ENCODE results near the gene CLEC11A. TPM values are rescaled to one million over a fixed set of nuclear protein-coding genes. Genes with fewer than 3 reads are reported as not detected.
A peak's percentile ranks its signal among the peaks of the same experiment; 100 is the strongest.

Gene CLEC11A
- total and polyA plus RNA-seq, 2 of the 8 experiments (the other 6 are each of a cell fraction or from before 2014, with no cell fraction given), result 4.3 to 17.4 TPM

- H3K4me3 ChIP-seq (ENCODE audit: extremely low read depth in 1 of 4, insufficient read depth in 2 of 4, low read depth in 3 of 4, low read length in 4 of 4), result peak overlapping the region; percentile 27 to 94 (median 52); a peak in 7 of 8 replicates
- POLR2A ChIA-PET (ENCODE audit: partially characterized antibody), result interaction anchor here (0.7 to 11.8 kb wide), 5 partner anchors 12 to 153 kb away, joined by 3 to 72 read pairs (median 4); no protein-coding TSS in a partner anchor
- peak in 1 of 2 experiments; percentile 69 for DNase-seq (ENCODE audit: low read depth in 1 of 2, low spot score in 2 of 2)
- TF ChIP-seq SAP30 (IDR thresholded peaks at IDR 0.05; ENCODE audit: insufficient read depth, insufficient replicate concordance, low read length) (no peak), ATF3 (IDR thresholded peaks at IDR 0.05; ENCODE audit: insufficient read depth, low read depth, low read length) (no peak), CBX8 (IDR thresholded peaks at IDR 0.05; ENCODE audit: borderline replicate concordance, low read depth, low read length) (no peak), RAD21 (IDR thresholded peaks at IDR 0.05 in 1 of 2, conservative IDR thresholded peaks at IDR 0.05 in 1 of 2; ENCODE audit: low read depth in 2 of 2, low read length in 2 of 2) (no peak), SIN3A (conservative IDR thresholded peaks at IDR 0.05 in 1 of 2, IDR thresholded peaks at IDR 0.05 in 1 of 2; ENCODE audit: low read depth in 1 of 2, low read length in 2 of 2) (0 out of 4 replicates have a peak, but pooled peaks of 1 of the 2 experiments have one; percentile 76), HDAC2 (IDR thresholded peaks at IDR 0.05; ENCODE audit: borderline replicate concordance in 1 of 2, low read depth in 2 of 2, low read length in 2 of 2) (0 out of 4 replicates have a peak, but pooled peaks of 1 of the 2 experiments have one; percentile 27), SRF (IDR thresholded peaks at IDR 0.05; ENCODE audit: low read depth, low read length) (no peak), GTF2F1 (IDR thresholded peaks at IDR 0.05; ENCODE audit: borderline replicate concordance, low read depth, low read length) (no peak), KDM5A (IDR thresholded peaks at IDR 0.05; ENCODE audit: low read length) (no peak), BRCA1 (IDR thresholded peaks at IDR 0.05; ENCODE audit: low read depth, low read length) (no peak), CHD2 (IDR thresholded peaks at IDR 0.05; ENCODE audit: low read length) (no peak)
These were observed 5.3 kb upstream of the CLEC11A start for GRCh38 chr19:50717891-50718254.

More at GRCh38 chr19:50717891-50718254, 5.3 kb upstream of the CLEC11A start:
- WGBS, 2 experiments (ENCODE audit: extremely low coverage in 1 of 2, insufficient coverage in 1 of 2, insufficient read length in 1 of 2, insufficient replicate concordance in 2 of 2, low coverage in 1 of 2, low lambda C conversion rate in 2 of 2, missing lambda C conversion rate in 1 of 2), result 0% methylated on average over 2 of the region's 13 CpGs; no CpG with 5 or more reads in 1 of the 2 experiments
- Histone ChIP-seq H3K14ac (ENCODE audit: insufficient read length) (no peak overlapping the region), H4K91ac (replicated peaks; ENCODE audit: insufficient read length, low read length) (no peak overlapping the region), H3K9me3 (ENCODE audit: insufficient read depth in 2 of 2, low read depth in 1 of 2, low read length in 1 of 2) (no peaks in the 10 kb centered on the region), H3K4ac (replicated peaks; ENCODE audit: insufficient read length, low read depth, low read length) (no peak overlapping the region), H3K79me1 (ENCODE audit: low read depth, low read length) (no peaks in the 10 kb centered on the region), H2BK20ac (ENCODE audit: low read length) (no peak overlapping the region), H3K79me2 (ENCODE audit: control insufficient read depth in 1 of 2, insufficient read depth in 2 of 2, low read length in 2 of 2) (no peaks in the 10 kb centered on the region), H2BK120ac (replicated peaks; ENCODE audit: low read depth, low read length) (peak overlapping the region; percentile 43), H4K5ac (ENCODE audit: insufficient read length, low read depth, low read length) (no peak overlapping the region), H3K23ac (ENCODE audit: insufficient read length) (no peak overlapping the region), H3K4me1 (replicated peaks in 1 of 4; ENCODE audit: control insufficient read depth in 3 of 4, insufficient read depth in 4 of 4, low read length in 3 of 4) (peaks cover 5 to 27% (median 16%) of the 10 kb centered on the region in 4 experiments), H3K27me3 (replicated peaks in 1 of 4; ENCODE audit: control insufficient read depth in 3 of 4, extremely low read depth in 1 of 4, insufficient read depth in 3 of 4, low read length in 3 of 4) (peaks cover 0 to 30% (median 19%) of the 10 kb centered on the region in 4 experiments; a peak in 6 of 7 replicates), H2BK15ac (ENCODE audit: low read length) (no peak overlapping the region), H3K56ac (replicated peaks; ENCODE audit: insufficient read length, low read depth, low read length) (no peak overlapping the region), H3K36me3 (ENCODE audit: control insufficient read depth in 2 of 4, insufficient read depth in 4 of 4, low read length in 3 of 4) (no peaks in the 10 kb centered on the region; a peak in 1 of 8 replicates), H4K8ac (ENCODE audit: extremely low read depth, insufficient read depth, low read length) (no peak overlapping the region; the same call in 1 of the 2 replicates), H2BK5ac (ENCODE audit: low read depth, low read length) (peak overlapping the region; percentile 35; the same call in 1 of the 2 replicates), H2AK5ac (ENCODE audit: low read depth, low read length) (no peak overlapping the region), H3K27ac (ENCODE audit: low read depth, low read length) (no peak overlapping the region), H2AFZ (ENCODE audit: low read length) (no peak overlapping the region), H2BK12ac (ENCODE audit: low read depth, low read length) (0 out of 2 replicates have a peak overlapping the region, but pooled peaks have one; percentile 14), H3K23me2 (ENCODE audit: low read depth, low read length) (peaks cover 3% of the 10 kb centered on the region; the same call in 1 of the 2 replicates), H3K18ac (ENCODE audit: extremely low read depth, low read length) (peak overlapping the region; percentile 7; the same call in 1 of the 2 replicates), H4K20me1 (replicated peaks in 1 of 2; ENCODE audit: control insufficient read depth in 1 of 2, insufficient read depth in 2 of 2, low read length in 2 of 2) (peaks cover 3 to 4% of the 10 kb centered on the region in 2 experiments), H3K9ac (replicated peaks in 1 of 4; ENCODE audit: extremely low read depth in 1 of 4, low read depth in 3 of 4, low read length in 3 of 4) (no peak overlapping the region), H3K4me2 (ENCODE audit: insufficient read depth in 1 of 2, low read depth in 2 of 2, low read length in 2 of 2) (peak overlapping the region; percentile 49 to 64)
- no peak for FAIRE-seq
- CTCF ChIA-PET (ENCODE audit: partially characterized antibody), result interaction anchor here (0.5 to 3.6 kb wide), 8 partner anchors 9 to 169 kb away, joined by 3 to 26 read pairs (median 4); no protein-coding TSS in a partner anchor
